Measurements from ENCODE around the gene FLG.

DNA sequence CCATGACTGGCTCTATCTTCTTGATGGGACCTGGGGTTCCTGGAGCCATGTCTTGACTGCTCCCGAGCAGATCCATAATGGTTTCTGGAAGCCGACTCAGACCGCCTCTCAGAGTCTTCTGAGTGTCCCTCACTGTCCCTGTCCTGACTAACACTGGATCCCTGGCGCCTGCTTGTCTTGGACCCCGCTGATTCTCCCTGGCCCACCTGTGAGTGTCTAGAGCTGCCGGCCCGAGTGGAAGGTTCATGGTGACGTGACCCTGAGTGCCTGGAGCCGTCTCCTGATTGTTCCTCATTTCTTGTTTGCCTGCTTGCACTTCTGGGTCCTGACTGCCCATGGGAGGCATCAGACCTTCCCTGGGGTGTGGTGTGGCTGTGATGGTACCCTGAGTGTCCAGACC, 15.1 kb downstream of the FLG start:
- TF ChIP-seq CTCF (IDR thresholded peaks at IDR 0.05; ENCODE audit: poor library complexity, severe bottlenecking) (no peak), MXI1 (conservative IDR thresholded peaks at IDR 0.05; ENCODE audit: poor library complexity, severe bottlenecking) (no peak), TAF1 (IDR thresholded peaks at IDR 0.05; ENCODE audit: low read depth) (no peak), EP300 (conservative IDR thresholded peaks at IDR 0.05; ENCODE audit: poor library complexity, severe bottlenecking) (no peak), POLR2AphosphoS5 (IDR thresholded peaks at IDR 0.05) (no peak)
